Measurements from ENCODE around the gene CLN5. TPM values are rescaled to one million over a fixed set of nuclear protein-coding genes. Genes with fewer than 3 reads are reported as not detected.
"Not testable (repeated sequence)": the region's sequence is repeated elsewhere in the genome, so short reads cannot be mapped to it uniquely, and the experiment has no call there.

The CLN5 gene
- total RNA-seq = 15.0 TPM
- long read RNA-seq, full-length matches to known transcripts = 53 of 53 reads
- long read RNA-seq, partial matches to known transcripts = 0 of 53 reads
- long read RNA-seq, other reads (novel, unspliced or antisense) = 0 of 53 reads

DNA sequence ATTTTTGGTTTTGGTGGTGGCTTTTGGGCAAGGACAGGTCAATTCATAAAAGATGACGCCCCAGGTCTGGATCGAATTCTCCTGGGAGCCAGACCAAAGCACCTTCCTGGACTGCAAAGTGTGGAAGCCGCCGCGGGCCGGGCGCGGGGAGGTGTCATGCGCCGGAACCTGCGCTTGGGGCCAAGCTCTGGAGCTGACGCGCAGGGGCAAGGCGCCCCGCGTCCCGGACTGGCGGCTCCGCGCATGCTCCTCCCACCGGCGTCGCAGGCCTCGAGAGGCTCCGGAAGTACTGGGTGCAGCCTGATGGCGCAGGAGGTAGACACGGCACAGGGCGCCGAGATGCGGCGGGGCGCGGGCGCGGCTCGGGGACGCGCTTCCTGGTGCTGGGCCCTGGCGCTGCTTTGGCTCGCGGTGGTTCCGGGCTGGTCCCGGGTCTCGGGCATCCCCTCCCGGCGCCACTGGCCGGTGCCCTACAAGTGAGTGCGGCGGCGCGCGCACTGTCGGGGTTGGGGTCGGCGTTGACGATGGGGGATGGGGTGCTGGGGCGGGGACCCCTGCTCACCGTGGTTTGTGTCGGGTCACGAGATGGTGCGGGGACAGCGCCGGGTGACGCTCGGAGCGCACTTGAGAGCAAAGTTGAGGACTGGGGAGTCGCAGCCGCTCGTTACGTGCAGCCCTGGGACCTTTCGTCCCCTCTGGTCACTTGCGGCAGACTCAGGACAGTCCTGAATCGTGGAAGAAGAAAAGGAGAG lies at the start of gene CLN5:
TSS of gene CLN5 (plus strand) at position 286 of the 752 bp plus-strand sequence. CDS start at position 304, 18 bp downstream.
- intact Hi-C loops (cut with DNase I) = no loop called here
- DNase-seq (peak; percentile 96), ATAC-seq (ENCODE audit: poor library complexity) (peak; percentile 99)

DNA sequence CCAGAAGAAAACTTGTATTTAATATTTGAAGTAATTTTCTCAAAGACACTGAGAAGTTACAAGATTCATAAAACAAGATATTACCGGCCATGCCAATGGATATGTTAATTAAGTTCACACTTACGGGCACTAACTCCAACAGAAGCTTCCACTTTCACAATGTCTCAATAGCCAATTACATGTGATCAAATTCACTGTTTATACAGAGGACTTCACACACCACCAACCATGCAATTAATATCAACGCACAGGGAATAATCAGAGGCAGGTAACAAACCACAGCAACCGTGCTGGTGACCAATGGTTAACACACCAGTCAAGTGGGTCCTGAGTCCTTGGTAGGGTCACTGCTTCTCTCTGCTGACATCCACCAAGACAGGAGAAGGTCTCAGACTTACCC lies 49.5 kb upstream of the CLN5 start:
- no peak for DNase-seq

GRCh38 chr13:76943646-76944045 lies 48.2 kb upstream of the CLN5 start:
- ATAC-seq (ENCODE audit: poor library complexity) (no peak), DNase-seq (no peak)
- intact Hi-C loops (cut with DNase I) = no loop called here

More for the DNA sequence above, 49.5 kb upstream of the CLN5 start:
- no peak for ATAC-seq (ENCODE audit: poor library complexity)
- intact Hi-C loops (cut with DNase I) = no loop called here

- no peak for DNase-seq
- ATAC-seq (ENCODE audit: poor library complexity) = no peak
- intact Hi-C loops (cut with DNase I) = no loop called here
Observed at GRCh38 chr13:76944456-76944855, 47.4 kb upstream of the CLN5 start.

DNA sequence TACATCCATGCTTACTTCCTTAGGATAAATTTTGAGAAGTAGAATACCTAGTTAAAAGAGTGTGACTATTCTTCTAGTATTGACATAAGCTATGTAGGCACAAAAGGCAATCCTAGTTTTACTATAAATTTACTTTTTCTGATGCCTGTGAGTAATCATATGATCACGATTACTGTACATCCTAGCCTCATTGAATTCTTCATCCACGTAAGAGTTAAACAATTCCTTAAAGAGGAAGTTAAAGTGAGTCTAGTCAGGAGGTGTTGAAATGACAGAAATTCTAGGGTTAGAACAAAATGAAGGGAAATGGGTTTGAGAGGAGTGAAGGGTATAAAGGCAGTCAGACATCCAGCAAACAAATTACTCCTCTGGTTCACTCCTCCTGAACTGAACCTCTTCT lies 43.7 kb upstream of the CLN5 start, which contains the start of gene ACOD1:
TSS of gene ACOD1 (plus strand) at position 363 of the 400 bp plus-strand sequence. CDS start 48 bp downstream, outside the sequence.
- intact Hi-C loops (cut with DNase I) = no loop called here
- no peak for ATAC-seq (ENCODE audit: poor library complexity)
- no peak for DNase-seq

DNA sequence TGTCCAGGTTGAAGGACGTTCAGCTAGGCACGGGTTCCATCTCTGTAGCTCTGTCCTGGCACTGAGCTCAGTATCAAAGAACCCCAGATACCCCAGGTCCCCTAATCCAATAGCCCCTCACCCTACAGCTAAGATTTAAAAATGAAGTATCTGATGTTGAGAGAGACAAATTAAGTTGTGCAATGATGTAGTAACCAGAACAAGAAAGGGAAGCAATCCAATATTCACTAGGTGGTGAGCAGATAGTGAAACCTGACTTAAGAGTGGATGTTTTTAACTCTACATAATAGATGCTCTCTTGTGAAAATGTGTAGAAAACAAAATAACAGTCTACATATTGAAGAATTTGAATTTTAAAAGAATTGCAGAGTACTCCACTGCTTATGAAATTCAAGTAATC lies 41.8 kb upstream of the CLN5 start:
- DNase-seq = no peak
- no peak for ATAC-seq (ENCODE audit: poor library complexity)
- intact Hi-C loops (cut with DNase I) = no loop called here

DNA sequence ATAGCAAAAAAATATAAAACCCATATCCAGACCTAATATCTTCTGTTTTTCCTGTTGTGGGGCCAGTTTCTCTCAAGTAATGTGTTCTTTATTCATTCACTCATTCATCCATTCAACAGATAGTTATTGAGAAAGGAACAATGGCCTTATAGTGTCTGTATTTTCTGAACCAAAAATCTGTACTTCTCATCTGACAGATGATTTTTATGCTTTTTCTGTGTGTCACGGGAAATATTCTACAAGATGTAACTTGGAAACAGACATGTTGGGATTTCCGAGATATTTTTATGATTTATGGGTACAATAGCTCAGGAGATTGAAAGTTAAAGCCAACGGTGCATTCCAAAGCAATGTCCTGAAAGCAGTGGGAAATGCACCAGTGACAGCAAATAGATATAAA lies 37.9 kb upstream of the CLN5 start:
- no peak for ATAC-seq (ENCODE audit: poor library complexity)
- intact Hi-C loops (cut with DNase I) = no loop called here
- DNase-seq = no peak

GRCh38 chr13:76954538-76954937 lies 37.3 kb upstream of the CLN5 start:
- intact Hi-C loops (cut with DNase I) = no loop called here
- ATAC-seq (ENCODE audit: poor library complexity) (no peak), DNase-seq (no peak)

- DNase-seq (no peak), ATAC-seq (ENCODE audit: poor library complexity) (no peak)
- intact Hi-C loops (cut with DNase I) = no loop called here
Observed at GRCh38 chr13:76955193-76955592, 36.7 kb upstream of the CLN5 start.

DNA sequence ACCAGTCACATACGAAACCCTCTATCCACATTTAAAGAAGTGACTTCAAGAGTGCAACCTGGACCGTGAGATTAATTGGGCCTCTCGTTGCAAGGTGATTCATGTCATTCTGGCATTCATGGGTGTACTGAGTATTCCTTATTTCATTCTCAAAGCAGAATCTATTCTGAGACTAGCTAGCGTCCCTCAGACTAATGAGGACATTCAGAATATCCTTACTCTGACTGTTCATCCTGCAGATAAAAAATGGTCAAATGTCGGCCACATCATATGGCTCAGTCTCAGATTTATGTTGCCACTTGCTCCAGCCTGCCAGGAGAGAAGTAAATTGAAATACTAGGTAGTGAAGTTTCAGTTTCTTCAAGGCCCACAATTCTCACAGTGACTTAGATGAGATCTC lies 36.2 kb upstream of the CLN5 start:
- intact Hi-C loops (cut with DNase I) = no loop called here
- no peak for ATAC-seq (ENCODE audit: poor library complexity)
- DNase-seq = no peak

GRCh38 chr13:76958841-76959432 lies 32.9 kb upstream of the CLN5 start:
- intact Hi-C loops (cut with DNase I) = no loop called here
- DNase-seq (no peak), ATAC-seq (ENCODE audit: poor library complexity) (no peak)

DNA sequence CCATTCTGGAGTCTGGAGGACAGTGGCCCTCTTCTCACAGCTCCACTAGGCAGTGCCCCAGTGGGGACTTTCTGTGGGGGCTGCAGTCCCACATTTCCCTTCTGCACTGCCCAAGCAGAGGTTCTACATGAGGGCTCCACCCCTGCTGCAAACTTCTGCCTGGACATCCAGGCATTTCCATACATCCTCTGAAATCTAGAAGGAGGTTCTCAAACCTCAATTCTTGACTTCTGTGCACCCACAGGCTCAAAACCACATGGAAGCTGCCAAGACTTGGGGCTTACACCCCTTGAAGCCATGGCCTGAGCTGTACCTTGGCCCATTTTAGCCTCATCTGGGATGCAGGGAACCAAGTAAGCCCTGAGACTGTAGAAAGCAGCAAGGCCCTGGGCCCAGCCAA lies 32.1 kb upstream of the CLN5 start:
- intact Hi-C loops (cut with DNase I) = not testable (repeated sequence)

GRCh38 chr13:76965759-76966421 lies 26.0 kb upstream of the CLN5 start:
- DNase-seq (peak; percentile 72), ATAC-seq (ENCODE audit: poor library complexity) (peak; percentile 65)
- intact Hi-C loops (cut with DNase I) = no loop called here

More for the DNA sequence above, 32.1 kb upstream of the CLN5 start:
- not testable (repeated sequence) for ATAC-seq (ENCODE audit: poor library complexity); DNase-seq

DNA sequence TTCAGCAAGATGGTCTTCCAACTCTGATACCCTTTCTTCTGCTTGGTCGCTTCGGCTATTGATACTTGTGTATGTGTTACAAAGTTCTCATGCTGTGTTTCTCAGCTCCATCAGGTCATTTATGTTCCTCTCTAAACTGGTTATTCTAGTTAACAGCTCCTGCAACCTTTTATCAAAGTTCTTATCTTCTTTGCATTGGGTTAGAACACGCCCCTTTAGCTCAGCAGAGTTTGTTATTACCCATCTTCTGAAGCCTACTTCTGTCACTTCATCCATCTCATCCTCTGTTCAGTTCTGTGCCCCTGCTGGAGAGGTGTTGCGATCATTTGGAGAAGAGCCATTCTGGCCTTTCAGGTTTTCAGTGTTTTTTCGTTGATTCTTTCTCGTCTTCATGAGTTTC lies 24.9 kb upstream of the CLN5 start:
- ATAC-seq (ENCODE audit: poor library complexity) (no peak), DNase-seq (no peak)
- intact Hi-C loops (cut with DNase I) = no loop called here

GRCh38 chr13:76968041-76968440 lies 23.8 kb upstream of the CLN5 start:
- DNase-seq = no peak
- intact Hi-C loops (cut with DNase I) = no loop called here
- ATAC-seq (ENCODE audit: poor library complexity) = no peak

DNA sequence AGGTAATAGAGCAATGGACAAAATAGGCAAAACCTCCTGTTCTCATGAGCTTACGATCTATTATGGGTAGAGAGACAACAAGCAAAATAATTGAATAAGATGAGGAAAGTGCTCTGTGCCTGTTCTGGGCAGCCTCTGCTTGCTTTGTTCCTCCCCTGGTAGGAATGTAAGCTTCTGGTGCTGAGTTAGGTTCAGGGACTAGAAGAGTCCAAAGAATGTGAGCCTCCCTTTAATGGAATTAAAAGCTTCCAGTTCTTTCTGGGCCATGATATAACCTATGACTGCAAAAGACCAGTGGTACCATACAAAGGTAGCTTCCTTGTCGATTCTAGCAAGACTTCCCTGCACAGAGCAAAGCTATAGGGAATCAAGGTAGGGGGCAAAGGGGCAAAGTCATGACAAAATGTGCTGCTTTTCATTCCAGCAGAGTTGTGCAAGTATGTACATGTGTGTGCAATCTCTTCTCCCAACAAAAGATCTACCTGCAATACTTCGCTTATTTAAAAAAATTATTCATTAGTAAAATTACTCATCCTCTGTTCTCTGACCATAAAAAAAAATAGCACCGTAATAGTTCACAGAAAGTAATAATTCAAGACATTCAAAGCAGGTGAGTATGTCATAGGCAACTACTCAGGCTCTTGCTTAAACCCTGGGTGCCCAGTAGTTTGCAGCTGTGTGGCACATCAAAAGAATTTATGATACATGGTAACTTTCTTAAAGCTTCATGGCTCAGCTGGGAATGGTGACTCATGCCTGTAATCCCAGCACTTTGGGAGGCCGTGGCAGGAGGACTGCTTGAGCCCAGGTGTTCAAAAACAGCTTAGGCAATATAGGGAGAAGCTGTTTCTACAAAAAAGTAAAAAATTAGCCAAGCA lies 22.2 kb upstream of the CLN5 start:
- ATAC-seq (ENCODE audit: poor library complexity) (no peak), DNase-seq (no peak)
- intact Hi-C loops (cut with DNase I) = no loop called here

- intact Hi-C loops (cut with DNase I) = no loop called here
- DNase-seq (no peak), ATAC-seq (ENCODE audit: poor library complexity) (no peak)
Observed at GRCh38 chr13:76971215-76971614, 20.7 kb upstream of the CLN5 start.

GRCh38 chr13:76971851-76972829 lies 19.7 kb upstream of the CLN5 start:
- DNase-seq = no peak
- intact Hi-C loops (cut with DNase I) = no loop called here
- ATAC-seq (ENCODE audit: poor library complexity) = no peak
